OCI-LY7 (cell line): ENCODE results near the gene DIAPH2. TPM values are rescaled to one million over a fixed set of nuclear protein-coding genes. Genes with fewer than 3 reads are reported as not detected.

Source experiments
- BruUV-seq: library from RNA; stranded (reverse); fragments of 400-500 nt; replicated peaks from 2 replicates; lab custom pipeline; 2021; lab: Mats Ljungman, UMichigan
- CTCF ChIA-PET: fragments of 300-600 bp; sonication (Branson Sonifier 250); formaldehyde crosslinking; loops from one replicate; lab custom pipeline; 2022; ENCODE audit warnings: antibody characterized with exemption; ENCODE audit not compliant: unreplicated experiment; lab: Charles Lee
- POLR2A ChIA-PET: fragments of 300-600 bp; sonication (Branson Sonifier 250); formaldehyde crosslinking; loops from one replicate; lab custom pipeline; 2022; ENCODE audit warnings: antibody characterized with exemption; lab: Charles Lee
- DNase-seq: peaks from one replicate; pipeline ENCODE4 v3.0.0-alpha.2; 2015; ENCODE audit warnings: low spot score
- H2AFZ ChIP-seq: fragments of 200-600 bp; sonication (generic), shearing (Covaris generic); 2 replicates; pipeline ENCODE4 v1.6.1; 2014; ENCODE audit warnings: mild to moderate bottlenecking, antibody characterized with exemption, low read length, moderate library complexity
- H3K27ac ChIP-seq: fragments of 200-600 bp; sonication (generic); 2 replicates; pipeline ENCODE4 v1.5.1; 2014; ENCODE audit warnings: mixed run types, low read depth, mild to moderate bottlenecking, moderate library complexity, low read length, inconsistent platforms; ENCODE audit not compliant: poor library complexity, severe bottlenecking
- H3K36me3 ChIP-seq: fragments of 200-600 bp; sonication (generic); 2 replicates; pipeline ENCODE4 v1.6.1; 2014; ENCODE audit warnings: mild to moderate bottlenecking, antibody characterized with exemption, low read length, moderate library complexity, mixed read lengths; ENCODE audit not compliant: insufficient read depth
- H3K4me1 ChIP-seq: fragments of 200-600 bp; sonication (generic); 2 replicates; pipeline ENCODE4 v1.5.1; 2014; ENCODE audit warnings: mild to moderate bottlenecking, low read length; ENCODE audit not compliant: insufficient read depth, poor library complexity, severe bottlenecking
- H3K4me2 ChIP-seq: fragments of 200-600 bp; sonication (generic); 2 replicates; pipeline ENCODE4 v1.6.1; 2014; ENCODE audit warnings: mild to moderate bottlenecking, low read length
- H3K4me3 ChIP-seq: fragments of 200-600 bp; sonication (generic); 2 replicates; pipeline ENCODE4 v1.5.1; 2014; ENCODE audit warnings: mild to moderate bottlenecking, low read depth, low read length; ENCODE audit not compliant: poor library complexity, severe bottlenecking
- H3K79me2 ChIP-seq: fragments of 200-600 bp; sonication (generic); 2 replicates; pipeline ENCODE4 v1.6.1; 2016; ENCODE audit warnings: low read depth, mild to moderate bottlenecking, low read length, moderate library complexity, mixed read lengths; ENCODE audit not compliant: insufficient read depth
- H3K9me2 ChIP-seq: fragments of 200-600 bp; sonication (generic); 2 replicates; pipeline ENCODE4 v1.6.1; 2016; ENCODE audit warnings: mild to moderate bottlenecking, low read length, mixed read lengths; ENCODE audit not compliant: insufficient read depth
- H3K9me3 ChIP-seq: fragments of 200-600 bp; sonication (generic); 2 replicates; pipeline ENCODE4 v1.6.1; 2014; ENCODE audit warnings: mild to moderate bottlenecking, mixed run types, low read length, mixed read lengths
- H4K20me1 ChIP-seq: fragments of 200-600 bp; sonication (generic); 2 replicates; pipeline ENCODE4 v1.6.1; 2014; ENCODE audit warnings: mild to moderate bottlenecking, antibody characterized with exemption, low read length, moderate library complexity, mixed read lengths; ENCODE audit not compliant: insufficient read depth
- CTCF ChIP-seq: fragments of 200-600 bp; sonication (generic); conservative IDR thresholded peaks from 2 replicates; pipeline ENCODE4 v1.5.1; 2014; ENCODE audit warnings: mild to moderate bottlenecking, antibody characterized with exemption, low read length, moderate library complexity, mixed read lengths
- EZH2phosphoT487 ChIP-seq: fragments of 200-600 bp; sonication (generic); IDR thresholded peaks from 2 replicates; pipeline ENCODE4 v1.6.1; 2018; ENCODE audit warnings: low read depth, borderline replicate concordance, mild to moderate bottlenecking, mixed run types, antibody characterized with exemption, low read length, moderate library complexity, mixed read lengths
- intact Hi-C: fragments of 100-400 bp; cut with micrococcal nuclease; formaldehyde crosslinking; loops from one replicate; pipeline ENCODE4 v1.10.0; 2022; ENCODE audit not compliant: unreplicated experiment
- total RNA-seq, 2 experiments: library from RNA; depleted of rRNA in 1 of 2; stranded (reverse); fragments of >200 nt in 1 of 2; shearing (Covaris generic) in 1 of 2; gene quantifications; 2 replicates each; pipeline ENCODE4 v1.2.3, GENCODE V29; 2014 to 2022

DIAPH2 gene
- total RNA-seq, 2 experiments from 2014 or later, result 21.3 to 21.5 TPM

GRCh38 chrX:97363843-97364242 lies 679.2 kb downstream of the DIAPH2 start:
- no peak overlapping the region for H2AFZ ChIP-seq
- no peaks in the 10 kb centered on the region for H4K20me1 ChIP-seq
- TF ChIP-seq CTCF, result no peak
- no peak for TF ChIP-seq EZH2phosphoT487
- no peaks in the 10 kb centered on the region for H3K4me1 ChIP-seq
- no peaks in the 10 kb centered on the region for H3K79me2 ChIP-seq
- no peaks in the 10 kb centered on the region for H3K9me3 ChIP-seq
- no peak overlapping the region for H3K4me2 ChIP-seq
- no TSS peak for BruUV-seq
- ChIA-PET CTCF (no interaction called here), POLR2A (interaction anchor here (0.7 to 1.0 kb wide), 3 partner anchors 8 to 232 kb away, joined by 3 to 6 read pairs (median 4); no protein-coding TSS in a partner anchor)
- no peaks in the 10 kb centered on the region for H3K36me3 ChIP-seq
- no peak overlapping the region for H3K27ac ChIP-seq
- no peak overlapping the region for H3K4me3 ChIP-seq
- no peak for DNase-seq
- H3K9me2 ChIP-seq, result no peaks in the 10 kb centered on the region
- intact Hi-C loops, result no loop called here

- TF ChIP-seq EZH2phosphoT487 (no peak), CTCF (no peak)
- H3K4me3 ChIP-seq, result no peak overlapping the region
- intact Hi-C loops, result no loop called here
- H3K27ac ChIP-seq, result no peak overlapping the region
- H2AFZ ChIP-seq, result no peak overlapping the region
- BruUV-seq, result no TSS peak
- no peaks in the 10 kb centered on the region for H3K9me2 ChIP-seq
- no peaks in the 10 kb centered on the region for H3K9me3 ChIP-seq
- H3K4me2 ChIP-seq, result no peak overlapping the region
- no peaks in the 10 kb centered on the region for H4K20me1 ChIP-seq
- H3K36me3 ChIP-seq, result no peaks in the 10 kb centered on the region
- POLR2A ChIA-PET, result interaction anchor here (0.7 kb wide), 1 partner anchor 80 kb away, joined by 3 read pairs; no protein-coding TSS in a partner anchor
- no peak for DNase-seq
- no peaks in the 10 kb centered on the region for H3K4me1 ChIP-seq
- CTCF ChIA-PET, result no interaction called here
- H3K79me2 ChIP-seq, result no peaks in the 10 kb centered on the region
Measured at GRCh38 chrX:97366237-97366636, 681.6 kb downstream of the DIAPH2 start.

- no TSS peak for BruUV-seq
- no peaks in the 10 kb centered on the region for H3K9me2 ChIP-seq
- H3K27ac ChIP-seq, result no peak overlapping the region
Measured at GRCh38 chrX:97367125-97367524, 682.5 kb downstream of the DIAPH2 start.

More at GRCh38 chrX:97367125-97367524, 682.5 kb downstream of the DIAPH2 start:
- no peaks in the 10 kb centered on the region for H3K9me3 ChIP-seq
- H3K4me2 ChIP-seq, result no peak overlapping the region
- CTCF ChIA-PET, result no interaction called here
- H3K4me1 ChIP-seq, result no peaks in the 10 kb centered on the region
- no peaks in the 10 kb centered on the region for H3K36me3 ChIP-seq
- H2AFZ ChIP-seq, result no peak overlapping the region
- no peaks in the 10 kb centered on the region for H4K20me1 ChIP-seq
- no peaks in the 10 kb centered on the region for H3K79me2 ChIP-seq
- POLR2A ChIA-PET, result no interaction called here
- TF ChIP-seq CTCF (no peak), EZH2phosphoT487 (no peak)
- no peak overlapping the region for H3K4me3 ChIP-seq
- DNase-seq, result no peak
- intact Hi-C loops, result no loop called here
